NCI-H82 (cell line): ENCODE results near the gene LRRC74B.
"Not testable (repeated sequence)": the region's sequence is repeated elsewhere in the genome, so short reads cannot be mapped to it uniquely, and the experiment has no call there.

ENCODE experiments used
- DNase-seq: peaks from one replicate; lab custom pipeline; 2025; lab: John Stamatoyannopoulos, UW

LRRC74B gene, protein sequence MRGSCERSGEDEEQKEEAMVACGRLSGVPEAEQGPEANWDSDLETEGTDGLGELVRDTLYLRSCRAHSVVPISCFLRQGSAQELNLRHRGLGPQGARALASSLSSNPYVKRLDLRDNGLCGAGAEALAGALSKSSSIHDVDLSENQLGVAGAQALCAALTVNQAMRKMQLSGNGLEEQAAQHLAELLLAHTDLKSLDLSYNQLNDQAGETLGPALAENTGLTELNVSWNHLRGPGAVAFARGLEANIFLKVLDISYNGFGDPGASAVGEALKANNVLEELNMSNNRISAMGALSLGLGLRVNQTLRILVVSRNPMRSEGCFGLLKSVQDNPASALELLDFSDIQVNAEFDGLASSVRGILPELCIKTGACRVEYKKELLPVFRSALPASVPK

DNA sequence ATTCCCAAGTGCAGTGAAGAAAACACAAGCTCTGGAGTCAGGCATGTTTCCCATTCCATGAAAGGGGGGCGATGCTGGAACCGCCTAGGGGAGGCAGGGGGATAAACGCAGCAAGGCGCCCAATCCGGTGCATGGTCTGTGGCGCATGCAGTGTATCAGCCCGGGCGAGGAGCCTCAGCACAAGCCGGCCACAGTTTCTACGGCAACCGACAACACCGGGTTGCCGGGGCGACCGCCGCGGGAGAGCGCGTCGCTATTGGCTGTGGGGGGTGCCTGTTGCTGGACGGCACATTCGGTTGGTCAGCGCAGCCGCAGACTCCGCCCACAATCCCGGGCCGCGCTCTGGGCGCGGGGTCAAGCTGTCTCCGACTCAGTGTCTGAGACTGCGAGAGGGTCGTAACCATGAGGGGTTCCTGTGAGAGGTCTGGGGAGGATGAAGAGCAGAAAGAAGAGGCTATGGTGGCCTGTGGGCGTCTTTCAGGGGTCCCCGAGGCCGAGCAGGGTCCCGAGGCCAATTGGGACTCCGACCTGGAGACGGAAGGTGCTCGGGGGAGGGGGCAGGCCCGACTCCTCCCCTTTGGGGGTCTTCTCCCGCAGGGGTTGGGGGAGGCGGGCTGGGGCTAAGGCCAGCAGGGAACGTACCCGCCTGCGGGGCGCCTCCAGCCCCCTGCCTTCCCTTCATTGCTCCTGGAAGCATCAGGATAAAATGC, at the start of gene LRRC74B:
TSS of gene LRRC74B (plus strand) at position 362 of the 710 bp plus-strand sequence. CDS start at position 403, 41 bp downstream.
- peak; percentile 93 for DNase-seq

DNA sequence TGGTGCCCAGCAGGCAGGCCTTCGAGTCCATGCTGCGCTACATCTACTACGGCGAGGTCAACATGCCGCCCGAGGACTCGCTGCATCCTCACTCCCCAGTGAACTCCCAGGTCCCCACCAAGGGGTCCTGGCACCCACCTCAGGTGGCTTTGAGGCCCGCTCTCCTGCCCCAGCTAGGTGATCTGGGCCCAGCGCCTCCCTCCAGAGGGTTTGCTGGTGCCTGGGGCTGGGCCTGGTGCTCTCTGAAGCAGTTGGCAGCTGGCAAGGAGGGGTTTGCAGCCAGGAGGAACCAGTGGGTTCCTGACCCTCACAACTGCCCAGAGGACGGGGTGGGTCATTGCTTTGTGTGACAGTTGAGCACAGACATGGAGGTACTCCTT, 49.7 kb upstream of the LRRC74B start:
- DNase-seq, result no peak

DNA sequence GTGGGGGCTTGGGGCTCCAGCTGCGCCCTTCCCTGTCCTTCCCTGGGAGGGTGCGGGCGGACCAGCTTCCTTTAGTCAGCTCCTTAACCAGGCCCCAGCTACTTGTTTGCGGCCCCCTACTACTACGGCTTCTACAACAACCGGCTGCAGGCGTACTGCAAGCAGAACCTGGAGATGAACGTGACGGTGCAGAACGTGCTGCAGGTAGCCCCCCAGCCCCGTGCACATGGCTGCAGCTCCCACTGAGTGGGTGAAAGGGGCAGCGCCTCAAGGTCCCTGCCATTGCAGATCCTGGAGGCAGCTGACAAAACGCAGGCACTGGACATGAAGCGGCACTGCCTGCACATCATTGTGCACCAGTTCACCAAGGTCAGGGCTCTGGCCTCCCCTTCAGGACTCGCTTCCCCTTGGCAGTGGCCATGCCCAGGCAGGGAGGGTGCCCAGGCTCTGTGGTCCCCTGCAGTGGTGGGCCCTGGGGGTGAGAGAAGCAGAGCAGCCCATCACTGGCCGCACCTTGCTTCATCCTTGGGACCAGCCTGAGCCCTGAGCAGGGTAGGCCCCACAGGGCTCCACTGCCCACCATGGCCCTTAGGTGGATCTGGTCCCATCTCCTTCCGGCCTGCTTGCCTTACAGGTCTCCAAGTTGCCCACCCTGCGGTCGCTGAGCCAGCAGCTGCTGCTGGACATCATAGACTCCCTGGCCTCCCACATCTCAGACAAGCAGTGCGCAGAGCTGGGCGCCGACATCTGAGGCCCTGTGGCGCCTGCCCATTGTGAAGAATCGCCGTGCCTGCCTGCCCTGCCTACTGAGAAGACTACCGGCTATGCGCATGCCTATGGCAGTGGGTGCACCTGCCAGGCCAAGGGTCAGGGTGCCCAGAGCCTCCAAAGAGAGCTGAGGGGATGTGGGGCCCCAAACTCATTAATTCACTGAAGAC, 48.9 kb upstream of the LRRC74B start:
- no peak for DNase-seq

DNA sequence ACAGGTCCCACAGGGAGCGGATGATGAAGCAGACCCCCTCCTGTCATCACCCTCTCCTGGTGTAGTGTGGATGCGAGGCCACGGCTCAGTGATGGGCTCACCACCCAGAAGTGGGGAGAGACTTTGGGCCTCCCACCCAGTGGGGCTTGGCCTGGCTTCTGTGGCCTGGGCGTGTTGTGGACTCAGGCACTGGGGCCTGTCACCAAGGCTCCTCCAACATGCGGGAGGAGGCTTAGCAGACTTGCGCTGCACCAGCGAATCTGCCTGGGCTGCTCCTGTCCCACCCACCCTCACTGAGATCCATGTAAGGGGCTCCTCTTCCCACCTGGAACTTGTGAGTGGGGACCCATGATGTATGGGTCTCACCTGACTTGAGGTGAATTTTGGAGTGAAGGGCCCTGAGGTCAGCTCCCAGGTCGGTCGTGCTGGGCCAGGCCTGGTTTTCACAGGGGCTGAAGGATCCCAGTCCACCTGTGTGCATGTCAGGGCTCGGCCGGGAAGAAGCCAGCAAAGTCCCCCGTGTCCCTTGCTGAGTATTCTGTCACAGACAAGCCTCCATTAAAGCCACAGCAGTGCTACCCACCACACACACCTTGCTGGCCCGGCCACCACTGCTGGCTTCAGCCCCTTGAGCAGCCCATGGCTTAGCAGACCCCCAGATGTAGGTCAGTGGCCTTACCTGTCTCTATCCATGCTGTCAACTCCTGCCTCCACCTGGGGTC, 48.0 kb upstream of the LRRC74B start:
- no peak for DNase-seq

DNA sequence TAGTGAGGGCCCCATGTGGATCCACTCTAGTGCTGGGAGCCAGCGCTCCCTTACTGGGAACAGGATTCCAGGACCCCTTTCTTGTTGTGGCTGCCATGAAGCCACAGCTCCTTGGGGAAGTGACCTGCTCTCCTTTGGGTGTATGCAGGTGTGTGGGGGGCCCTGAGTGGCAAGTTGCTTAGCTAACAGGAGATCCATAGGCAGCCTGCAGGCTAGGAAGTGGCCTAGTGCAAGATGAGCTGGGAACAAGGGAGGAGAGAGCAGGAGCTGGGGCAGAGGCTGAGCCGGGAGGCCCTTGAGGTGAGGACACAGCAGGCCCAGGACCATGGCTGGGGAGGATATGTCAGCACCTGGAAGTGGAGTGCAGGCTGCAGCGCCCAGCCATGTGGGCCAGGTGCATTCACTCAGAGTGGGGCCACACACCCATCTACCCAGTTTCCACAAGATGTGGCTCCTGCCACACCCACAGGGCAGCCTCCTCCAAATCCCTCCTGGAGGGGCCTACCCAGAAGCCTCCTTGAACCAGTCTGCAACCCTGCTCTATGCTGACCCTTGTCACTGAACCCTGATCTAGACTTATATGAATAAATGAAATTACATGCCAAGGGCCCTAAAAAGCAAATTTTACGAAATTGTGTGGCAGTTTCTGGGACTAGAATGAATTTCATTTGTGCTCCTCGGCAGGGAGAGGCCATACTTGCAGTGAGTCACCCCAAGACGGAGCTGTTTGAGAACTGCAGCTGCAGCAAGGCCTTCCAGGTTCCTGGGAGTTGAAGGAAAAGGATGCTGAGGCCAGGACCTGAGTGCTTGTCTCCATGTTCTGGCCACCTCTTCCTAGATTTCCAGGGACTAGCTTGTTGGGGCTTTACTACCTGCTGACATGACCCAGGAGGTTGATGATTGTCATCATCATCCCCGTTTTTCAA, 47.1 kb upstream of the LRRC74B start:
- no peak for DNase-seq

DNA sequence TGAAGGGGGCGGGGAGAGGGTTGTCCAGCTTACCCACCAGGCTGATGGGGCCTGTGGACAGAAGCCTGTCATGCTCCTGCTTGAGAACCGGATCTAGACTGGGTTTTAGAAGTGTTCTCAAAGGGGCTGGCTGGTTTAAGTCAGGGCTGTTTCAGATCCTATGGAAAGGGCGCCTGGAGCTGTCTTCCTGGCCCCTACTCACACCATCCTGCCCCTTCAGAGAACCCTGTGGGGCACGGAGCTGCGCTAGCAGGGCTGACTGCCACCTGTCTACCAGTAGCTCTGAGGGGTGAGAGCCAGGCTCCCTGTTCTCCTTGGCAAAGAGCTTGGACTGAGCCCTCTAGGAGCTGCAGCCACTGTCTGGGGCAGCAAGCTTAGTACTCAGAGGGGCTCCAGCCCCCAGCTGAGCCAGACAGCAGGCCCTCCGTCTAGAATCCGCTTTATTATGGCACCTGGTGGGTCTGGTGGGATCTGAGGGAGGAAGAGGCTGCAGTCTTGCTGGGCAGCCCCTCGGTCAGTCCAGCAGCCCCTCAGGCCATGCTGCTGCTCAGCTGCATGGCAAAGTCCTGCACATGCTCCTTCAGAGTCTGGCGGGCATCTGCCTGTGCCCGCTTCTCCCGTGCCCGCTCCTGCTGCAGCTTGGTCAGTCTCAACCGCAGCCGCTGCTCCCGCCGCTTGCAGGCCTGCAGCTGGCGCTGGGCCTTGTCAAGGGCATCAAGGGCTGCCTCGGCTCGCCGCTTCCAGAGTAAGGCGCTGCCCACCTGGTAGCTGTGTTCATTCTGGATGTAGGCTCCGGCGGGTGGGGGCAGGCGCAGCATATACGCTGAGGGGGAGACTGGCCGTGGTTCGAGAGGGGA, 46.2 kb upstream of the LRRC74B start:
- no peak for DNase-seq

DNA sequence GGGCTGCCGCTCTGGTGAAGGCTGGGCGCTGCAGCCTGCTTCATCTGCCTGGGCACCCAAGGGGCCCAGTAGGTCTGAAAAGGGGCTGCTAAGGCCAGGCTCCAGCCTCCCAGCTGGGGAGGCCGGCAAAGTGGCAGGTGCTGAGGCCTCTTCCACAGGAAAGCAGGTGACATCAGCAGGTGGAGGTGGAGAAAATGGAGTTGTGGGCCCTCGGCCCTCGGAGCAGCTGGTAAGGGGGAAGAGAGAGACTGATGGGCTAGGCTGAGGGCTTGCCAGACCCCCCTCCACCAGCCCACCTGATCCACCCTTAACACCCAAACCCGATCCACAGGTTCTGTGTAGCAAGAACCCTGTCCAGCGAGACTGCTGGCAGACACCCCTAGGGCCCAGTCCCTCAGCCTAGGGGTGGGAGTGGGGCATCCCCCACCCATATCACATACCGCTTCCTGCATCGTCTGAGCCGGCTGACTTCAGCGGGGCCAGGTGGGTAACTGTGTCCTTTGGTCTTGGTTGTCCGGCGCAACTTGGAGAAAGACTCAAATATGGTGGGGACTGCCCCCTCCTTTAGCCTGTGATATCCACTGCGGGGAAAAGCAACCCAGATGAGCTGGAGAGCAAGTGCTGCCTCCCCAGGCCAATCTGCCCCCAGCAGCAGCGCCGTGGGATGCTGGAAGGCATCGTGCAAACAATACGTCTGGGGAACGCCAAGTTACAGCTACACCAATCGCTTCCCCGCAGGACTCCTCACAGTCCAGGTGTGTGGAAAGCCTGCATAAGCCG, 45.3 kb upstream of the LRRC74B start:
- no peak for DNase-seq

DNA sequence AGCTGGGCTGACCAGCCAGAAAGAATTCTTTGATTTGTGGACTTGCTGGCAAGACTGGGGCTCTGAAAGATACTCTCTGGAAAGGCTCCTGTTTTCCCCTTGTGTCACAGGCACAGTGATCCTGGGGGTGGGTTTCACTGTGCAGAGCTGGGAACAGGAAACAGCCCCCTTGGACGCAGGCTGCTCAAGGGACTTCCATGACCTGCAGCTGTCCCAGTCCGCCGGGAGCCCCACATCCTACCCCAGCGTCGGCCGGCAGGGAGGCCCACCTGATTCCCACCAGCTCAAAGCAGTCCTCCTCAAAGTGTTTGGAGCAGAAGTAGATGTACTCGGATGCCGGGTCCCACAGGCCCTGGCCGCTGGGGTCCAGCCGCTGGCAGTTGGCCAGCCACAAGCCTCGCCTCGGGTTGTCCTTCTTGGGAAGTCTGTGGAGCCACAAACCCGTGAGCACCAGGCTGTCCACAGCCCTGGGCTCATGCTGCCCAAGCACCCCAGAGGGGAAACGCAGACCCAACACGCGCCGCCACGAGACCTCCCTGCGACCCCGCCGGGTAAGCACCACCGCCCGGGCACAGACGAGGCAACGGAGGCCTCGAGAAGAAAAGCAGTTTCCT, 44.7 kb upstream of the LRRC74B start:
- DNase-seq, result peak; percentile 27

DNA sequence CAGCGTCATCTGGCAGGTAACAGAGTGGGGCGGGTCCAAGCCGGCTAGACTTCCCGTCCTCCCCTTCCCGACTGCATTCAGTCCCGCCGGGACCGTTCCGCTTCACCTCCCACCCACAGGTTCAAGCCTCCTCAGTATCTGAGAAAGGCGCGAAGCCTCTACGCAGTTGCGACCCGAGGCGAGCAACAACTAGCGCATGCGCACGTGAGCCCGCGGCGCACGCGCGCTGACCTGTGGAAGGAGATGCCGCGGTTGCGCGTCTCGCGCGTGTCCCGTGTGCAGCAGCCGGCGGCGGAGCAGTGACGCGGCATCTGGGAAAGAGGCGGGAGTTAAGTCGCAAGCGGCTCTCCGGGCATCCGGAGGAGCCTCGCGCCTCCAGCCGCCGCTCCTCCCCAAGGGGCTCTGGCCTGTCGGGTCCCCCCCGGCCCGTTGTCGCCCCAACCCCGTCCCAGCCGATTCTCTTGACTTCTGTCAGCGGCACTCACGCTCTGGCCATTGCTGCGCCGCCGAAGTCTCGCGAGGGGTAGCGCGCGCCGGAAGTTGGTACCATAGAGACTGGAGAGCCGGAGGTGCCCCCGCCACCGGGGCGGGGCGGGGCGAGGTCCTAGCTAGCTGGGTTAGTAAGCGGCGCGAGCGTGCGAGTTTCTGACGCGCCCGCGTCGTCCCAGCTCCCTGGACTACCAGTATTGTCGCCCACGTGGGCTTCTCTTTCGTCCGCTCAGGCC, 44.0 kb upstream of the LRRC74B start, which contains the start of gene THAP7:
TSS of gene THAP7 (minus strand) at position 518 of the 725 bp plus-strand sequence. CDS start at position 311, 207 bp downstream.
- peak; percentile 96 for DNase-seq

DNA sequence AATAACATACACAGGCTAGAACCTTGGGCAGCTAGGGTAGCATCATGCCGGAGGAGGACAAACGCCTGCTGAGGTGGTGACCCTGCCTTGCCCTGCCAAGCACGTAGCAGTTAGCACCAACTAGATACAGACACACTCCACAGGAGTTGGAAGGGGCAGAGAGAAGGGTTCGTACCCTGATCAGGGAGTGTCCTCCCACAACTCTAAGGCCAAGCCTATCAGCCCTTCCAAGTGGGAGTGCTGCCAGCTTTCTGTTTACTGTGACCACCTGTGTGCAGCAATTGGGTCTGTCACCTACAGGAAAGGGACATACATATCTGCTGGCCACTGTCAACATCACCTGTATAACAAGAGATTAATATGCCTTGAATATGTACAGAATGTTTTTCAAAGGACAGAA, 42.0 kb upstream of the LRRC74B start:
- DNase-seq, result peak; percentile 11

DNA sequence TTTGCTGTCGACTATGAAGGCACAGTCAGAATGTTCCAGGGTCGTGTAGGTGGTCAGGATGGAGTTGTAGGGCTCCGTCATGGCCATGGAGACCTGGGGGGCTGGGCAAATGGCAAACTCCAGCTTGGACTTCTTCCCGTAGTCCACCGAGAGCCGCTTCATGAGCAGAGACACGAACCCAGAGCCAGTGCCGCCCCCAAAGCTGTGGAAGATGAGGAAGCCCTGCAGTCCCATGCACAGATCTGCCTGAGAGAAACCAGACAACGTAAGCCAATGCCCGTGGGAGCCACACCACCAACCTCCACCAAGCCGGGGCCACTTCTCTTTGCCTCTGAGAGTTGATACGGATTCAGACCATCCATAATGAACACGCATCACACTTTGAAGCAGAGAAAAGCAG, 36.5 kb upstream of the LRRC74B start:
- DNase-seq, result not testable (repeated sequence)

DNA sequence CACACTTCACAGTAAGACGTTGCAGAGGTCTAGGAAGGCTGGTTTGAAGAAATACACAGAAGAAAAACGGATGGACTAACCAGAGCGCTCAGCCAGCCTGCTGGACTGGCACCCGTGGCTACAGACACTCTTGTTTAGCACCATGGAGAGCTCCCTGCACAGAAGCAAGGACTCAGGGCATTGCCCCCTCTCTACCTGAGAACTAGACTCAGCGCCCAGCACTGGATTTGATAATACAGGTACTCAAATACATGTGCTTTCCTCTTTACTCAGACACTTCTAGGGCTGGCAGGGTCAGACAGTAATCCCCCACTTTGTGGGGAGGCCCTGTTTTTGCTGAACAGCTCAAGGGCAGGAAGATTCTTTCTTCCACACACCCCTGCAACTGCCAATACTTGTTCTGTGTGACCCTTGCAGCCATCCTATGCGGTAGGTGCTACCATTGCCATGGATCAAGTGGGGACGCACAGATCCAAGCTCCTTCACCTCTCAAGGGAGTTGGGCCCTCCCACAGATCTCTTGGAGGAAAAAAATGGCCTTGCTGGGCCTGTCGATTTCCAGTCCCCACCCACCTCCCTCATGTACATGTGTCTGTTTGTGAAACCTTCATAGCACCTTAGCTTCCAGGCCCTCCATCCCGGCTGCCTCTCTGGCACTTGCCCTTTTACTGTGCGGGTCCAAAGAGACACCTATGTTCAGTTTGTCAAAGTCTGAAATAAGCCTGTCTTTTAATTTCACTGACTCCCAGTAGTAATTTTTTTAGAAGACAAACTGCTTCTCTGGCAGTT, 35.9 kb upstream of the LRRC74B start:
- DNase-seq, result no peak

DNA sequence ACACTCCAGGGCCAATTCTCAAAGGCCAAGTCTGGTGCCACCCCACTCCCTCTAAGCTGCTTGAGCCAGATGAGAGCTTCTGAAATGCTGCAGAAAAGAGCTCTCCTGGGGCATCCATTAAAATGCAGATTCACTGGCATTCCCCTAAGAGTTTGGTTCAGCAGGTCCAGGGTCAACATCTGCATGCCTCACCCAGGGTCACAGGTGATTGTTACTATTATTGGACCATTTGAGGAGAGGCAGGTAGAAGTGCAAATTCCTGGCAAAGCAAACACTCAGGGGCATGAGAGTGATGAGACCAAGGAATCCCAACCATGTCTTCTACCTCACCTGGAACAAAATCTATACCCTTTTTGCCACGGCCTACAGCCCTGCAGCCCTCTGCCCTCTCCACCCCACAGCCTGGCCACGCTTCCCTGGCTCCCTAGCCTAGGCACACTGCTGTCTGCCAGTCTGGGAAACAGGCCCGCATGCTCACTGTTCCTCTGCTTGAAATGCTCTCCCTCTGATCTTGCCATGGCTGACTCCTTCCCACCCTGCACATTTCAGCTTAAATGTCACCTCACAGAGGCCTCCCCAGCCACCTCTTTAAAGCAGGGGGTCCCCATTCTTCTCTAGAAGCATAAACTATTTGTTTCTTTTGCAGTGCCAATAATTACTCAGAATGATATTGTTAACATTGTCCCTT, 35.2 kb upstream of the LRRC74B start:
- DNase-seq, result no peak

DNA sequence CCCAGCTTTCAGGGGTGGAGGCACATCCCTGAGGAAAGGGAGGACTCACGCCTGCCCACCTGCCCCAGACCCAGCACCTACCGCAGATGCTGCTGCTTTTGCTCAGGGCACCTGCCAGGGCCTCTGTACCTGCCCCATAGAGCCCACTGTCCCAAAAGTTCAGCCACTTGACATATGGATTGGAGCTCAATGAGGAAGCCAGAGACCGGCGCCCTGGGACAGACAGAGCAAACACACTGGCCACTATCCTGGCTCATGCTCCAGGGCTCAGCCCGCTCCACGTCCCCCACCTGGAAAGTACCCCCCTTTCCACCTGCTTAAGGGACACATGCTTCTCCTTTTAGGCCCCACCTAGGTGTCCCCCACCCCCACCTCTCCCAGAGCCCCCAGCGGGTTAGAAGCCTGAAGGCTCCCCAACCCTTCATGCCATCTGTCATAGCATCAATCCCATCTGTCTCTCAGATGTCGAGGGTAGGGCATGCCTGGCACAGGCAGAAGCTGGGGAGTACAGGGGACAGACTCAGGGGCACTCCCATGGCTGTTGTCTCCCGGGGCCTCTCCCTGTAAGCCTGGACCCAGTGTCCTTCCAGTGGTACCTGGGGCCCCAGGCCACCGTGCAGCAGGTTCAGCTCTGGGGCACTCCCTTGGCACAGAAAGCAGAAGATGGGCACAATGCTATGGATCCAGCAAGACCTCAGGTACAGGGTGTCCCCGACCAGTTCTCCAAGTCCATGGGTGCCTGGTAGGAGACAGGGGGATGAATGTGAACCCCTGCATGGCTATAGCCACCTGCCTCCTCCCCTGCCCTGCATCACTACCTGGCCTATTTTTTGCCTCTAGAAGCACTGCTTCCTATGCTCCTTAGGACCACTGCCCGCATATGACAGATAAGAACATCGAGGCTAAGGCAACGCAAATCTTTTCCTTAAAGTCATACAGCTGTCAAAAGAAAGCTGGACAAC, 33.0 kb upstream of the LRRC74B start:
- peak; percentile 19 for DNase-seq

DNA sequence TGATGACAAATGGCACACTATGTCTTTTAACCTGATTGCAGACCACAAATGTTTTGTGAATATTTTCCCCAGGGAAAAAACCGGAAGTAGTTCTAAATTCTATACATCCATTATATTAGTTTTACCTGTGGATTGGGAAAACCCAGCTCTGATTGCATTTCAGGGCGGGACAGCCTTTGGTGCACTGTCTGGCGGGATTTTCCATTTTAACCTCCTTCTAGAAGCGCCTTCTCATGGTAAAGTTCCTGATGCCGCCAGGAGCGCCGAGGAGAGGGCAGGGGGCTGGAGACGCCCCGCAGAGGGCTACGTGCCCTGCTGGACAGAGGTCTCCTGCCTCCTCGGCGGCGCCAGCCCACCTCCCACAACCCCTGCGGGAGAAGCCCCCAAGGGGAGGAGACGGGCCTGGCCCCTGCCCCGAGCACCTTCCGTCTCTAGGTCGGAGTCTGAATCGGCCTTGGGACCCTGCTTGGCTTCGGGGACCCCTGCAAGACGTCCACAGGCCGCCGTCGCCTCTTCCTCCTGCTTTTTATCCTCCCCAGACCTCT, 32.0 kb upstream of the LRRC74B start:
- no peak for DNase-seq
